GF-D8 (cell line): ENCODE results near the gene SOD2.
"Not testable (repeated sequence)": the region's sequence is repeated elsewhere in the genome, so short reads cannot be mapped to it uniquely, and the experiment has no call there.

Source experiments
- DNase-seq: peaks from one replicate; lab custom pipeline; 2025; lab: John Stamatoyannopoulos, UW

The SOD2 gene

DNA sequence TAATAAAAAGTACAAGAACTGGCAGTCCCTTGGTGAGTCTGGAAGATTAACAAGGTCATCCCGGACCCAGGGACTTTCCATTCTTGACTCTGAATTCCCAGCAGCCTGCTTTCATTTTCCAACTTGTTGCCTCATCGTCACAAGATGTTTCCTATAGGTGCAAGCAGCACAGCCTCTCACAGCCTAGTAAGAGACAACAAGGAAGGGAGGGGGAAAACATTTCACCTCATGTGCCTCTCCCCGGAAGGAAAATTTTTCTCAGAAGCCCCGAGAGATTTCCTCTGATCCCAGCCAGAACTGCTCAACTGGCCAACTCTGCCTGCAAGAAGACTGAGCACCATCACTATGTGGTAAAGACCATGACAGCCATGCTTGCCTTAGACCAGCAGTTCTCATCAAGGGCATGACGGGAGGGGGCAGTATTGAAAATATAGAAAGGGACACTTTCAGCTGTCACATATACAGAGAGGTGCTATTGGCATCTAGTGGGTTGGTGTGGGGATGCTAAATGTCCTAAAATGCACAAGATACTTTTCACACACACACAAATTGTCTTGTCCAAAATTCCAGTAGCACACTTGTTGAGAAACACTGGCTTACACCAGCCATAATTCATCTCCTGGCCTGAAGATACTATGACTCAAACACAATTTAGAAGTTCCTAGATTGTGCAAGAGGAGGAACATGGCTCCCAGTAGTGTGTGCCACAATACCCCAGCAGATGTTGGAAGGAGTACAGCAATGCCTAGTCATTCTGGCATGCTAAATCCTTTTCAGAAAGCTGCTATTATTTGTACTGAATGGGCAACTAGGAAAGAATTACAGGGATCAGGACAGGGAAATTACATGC is 23.4 kb upstream of the SOD2 start:
- peak; percentile 47 for DNase-seq

GRCh38 chr6:159715605-159716004 is 22.6 kb upstream of the SOD2 start:
- no peak for DNase-seq

- no peak for DNase-seq
These were observed 22.1 kb upstream of the SOD2 start for GRCh38 chr6:159715166-159715565.

GRCh38 chr6:159714404-159714803 is 21.4 kb upstream of the SOD2 start:
- no peak for DNase-seq

DNA sequence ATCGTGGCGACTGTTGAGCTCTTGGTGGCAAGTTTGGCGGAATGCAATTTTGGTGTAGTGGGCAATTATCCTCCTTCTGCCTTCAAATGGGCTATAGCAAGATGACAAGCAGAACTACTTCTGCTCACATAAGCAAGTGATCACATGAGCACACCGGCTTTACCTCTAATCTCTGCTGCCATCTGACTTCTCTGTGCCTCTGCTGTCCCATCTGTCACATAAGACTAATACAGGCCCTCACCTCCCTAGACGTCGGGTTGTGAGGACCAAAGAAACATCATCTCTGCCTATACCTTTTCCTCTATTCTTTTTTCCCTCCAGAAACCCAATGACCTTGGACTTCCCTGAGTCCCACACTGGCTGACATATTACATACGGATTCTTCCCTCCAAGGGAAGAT is 20.9 kb upstream of the SOD2 start:
- DNase-seq: no peak

DNA sequence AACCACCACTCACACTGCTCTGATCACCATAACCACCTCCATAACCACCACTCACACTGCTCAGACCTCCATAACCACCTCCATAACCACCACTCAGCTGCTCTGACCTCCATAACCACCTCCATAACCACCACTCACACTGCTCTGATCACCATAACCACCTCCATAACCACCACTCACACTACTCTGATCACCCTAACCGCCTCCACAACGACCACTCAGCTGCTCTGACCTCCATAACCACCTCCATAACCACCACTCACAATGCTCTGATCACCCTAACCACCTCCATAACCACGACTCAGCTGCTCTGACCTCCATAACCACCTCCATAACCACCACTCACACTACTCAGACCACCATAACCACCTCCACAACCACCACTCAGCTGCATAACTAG is 19.3 kb upstream of the SOD2 start:
- DNase-seq: not testable (repeated sequence)

- not testable (repeated sequence) for DNase-seq
These were observed 17.6 kb upstream of the SOD2 start for GRCh38 chr6:159710603-159711002.

GRCh38 chr6:159701413-159701999 is 8.5 kb upstream of the SOD2 start:
- DNase-seq: no peak

GRCh38 chr6:159700970-159701369 is 7.9 kb upstream of the SOD2 start:
- peak; percentile 17 for DNase-seq

DNA sequence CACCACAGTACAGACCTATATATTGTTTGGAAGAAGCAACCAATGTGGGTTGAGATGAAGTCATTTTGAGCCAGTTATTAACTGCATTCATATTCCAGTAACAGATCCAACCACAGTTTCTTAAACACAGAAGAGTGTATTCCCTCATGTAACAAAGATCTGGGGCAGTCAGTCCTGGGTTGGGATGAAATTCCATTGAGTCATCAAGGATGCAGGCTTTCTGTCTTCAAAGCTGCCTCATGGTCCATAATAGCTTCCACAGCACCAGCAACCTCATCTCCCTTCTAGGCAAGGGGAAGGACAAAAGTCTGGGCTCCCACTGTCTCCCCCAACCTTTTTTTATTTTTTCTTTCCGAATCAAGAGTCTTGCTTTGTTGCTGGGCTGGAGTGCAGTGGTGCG is 2.9 kb upstream of the SOD2 start:
- DNase-seq: no peak

DNA sequence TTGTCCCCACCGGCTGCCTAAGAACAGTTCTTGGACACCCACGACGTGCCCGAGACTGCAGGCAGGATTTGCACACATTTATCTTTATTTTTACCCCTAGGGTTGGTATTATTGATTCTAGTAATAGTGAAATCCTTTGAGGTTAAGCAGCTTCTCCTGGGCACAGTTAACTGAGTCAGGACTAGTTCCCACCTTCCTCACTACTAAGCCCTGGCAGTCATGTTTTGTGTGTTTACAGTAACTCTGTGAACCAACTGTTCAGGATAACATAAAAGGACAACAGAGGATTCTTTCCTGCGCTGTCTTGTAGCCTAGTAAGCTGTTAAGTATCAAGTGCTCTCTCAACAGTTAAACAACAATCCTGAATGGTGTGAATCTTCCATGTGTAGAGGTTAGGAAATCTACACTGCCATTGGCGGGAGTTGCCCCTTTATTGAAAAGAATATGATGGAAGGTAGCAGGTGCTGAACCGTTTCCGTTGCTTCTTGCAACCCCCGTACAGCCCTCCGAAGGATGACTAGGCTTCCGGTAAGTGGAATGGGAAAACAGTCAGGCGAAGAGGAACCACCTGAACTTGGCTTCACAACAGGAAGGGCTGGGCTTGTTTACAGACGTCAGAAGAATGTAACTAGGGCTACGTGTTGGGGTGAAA is 979 bp upstream of the SOD2 start:
- DNase-seq: no peak

- peak; percentile 18 for DNase-seq
These were observed 526 bp downstream of the SOD2 start for GRCh38 chr6:159692303-159693127.

DNA sequence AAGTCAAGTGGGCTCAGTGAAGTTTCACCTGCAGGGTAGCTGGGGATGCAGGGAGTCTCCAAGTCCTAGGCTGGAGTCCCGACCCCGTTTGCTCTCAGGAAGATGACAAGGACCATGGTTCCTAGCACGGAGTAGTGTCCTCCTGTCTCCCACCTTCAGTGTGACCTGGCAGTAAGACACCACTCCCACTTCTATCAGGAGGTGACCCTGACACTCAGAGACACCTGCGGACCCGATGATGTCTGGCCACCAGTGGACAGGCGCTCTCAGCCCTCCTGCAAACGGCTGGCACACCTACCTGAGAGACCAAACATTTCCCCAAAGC is 1.1 kb downstream of the SOD2 start:
- DNase-seq: no peak

DNA sequence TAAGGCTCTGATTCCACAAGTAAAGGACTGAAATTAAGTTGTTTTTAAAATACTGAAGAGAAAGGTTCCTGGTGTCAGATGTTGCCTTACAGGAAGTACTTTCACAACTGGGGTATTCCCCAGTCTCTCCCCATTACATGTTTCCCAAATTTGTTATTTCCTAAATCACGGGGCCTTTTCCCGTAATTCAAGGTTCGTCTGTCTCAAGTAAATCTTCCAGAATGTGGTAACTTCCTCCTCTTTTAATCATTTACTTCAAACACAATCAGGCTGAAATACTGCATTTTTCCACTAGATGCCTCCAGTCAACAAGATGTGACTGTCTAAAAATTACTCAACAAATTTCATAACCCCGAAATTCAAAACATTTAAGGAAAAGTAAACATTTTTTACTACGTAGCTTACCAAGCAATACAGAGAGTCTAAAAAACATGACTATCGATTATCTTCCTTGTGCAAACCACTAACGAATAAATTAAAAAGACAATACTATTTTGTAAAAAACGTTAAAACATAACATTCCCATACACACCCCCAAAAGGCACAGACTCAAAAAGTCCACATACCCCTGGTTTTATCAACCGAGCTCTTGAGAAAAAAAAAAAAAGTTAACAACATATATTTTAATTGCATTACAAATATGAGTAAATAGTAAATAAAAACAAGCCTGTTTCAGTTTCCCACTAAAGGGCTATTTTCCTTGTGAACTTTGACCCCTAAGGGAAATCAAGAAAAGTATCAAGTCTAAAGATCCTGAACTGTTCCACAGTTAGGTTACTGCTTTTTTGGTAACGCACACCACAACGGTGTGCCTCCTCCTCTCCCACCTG is 1.7 kb downstream of the SOD2 start:
- peak; percentile 72 for DNase-seq

GRCh38 chr6:159690135-159690534 is 2.9 kb downstream of the SOD2 start:
- not testable (repeated sequence) for DNase-seq

- DNase-seq: no peak
These were observed 4.0 kb downstream of the SOD2 start for GRCh38 chr6:159689001-159689400.

GRCh38 chr6:159688266-159688905 is 4.7 kb downstream of the SOD2 start:
- no peak for DNase-seq

DNA sequence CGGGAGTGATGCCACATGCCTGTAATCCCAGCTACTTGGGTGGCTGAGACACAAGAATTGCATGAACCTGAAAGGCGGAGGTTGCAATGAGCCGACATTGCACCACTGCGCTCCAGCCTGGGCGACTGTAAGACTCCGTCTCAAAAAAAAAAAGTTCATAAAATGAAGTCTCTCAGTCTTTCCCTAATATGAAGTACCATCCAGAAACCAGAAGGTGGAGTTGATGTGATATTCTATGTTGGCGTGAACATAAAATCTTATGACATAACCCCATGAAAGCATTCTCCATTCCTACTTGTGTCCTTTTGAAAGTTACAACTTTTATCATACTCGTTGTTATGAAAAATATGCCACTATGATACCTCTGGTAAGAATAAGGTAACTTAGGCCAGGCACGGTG is 5.7 kb downstream of the SOD2 start:
- DNase-seq: no peak

GRCh38 chr6:159686703-159687102 is 6.3 kb downstream of the SOD2 start:
- DNase-seq: no peak

GRCh38 chr6:159686040-159686439 is 7.0 kb downstream of the SOD2 start:
- DNase-seq: no peak

- no peak for DNase-seq
These were observed 9.1 kb downstream of the SOD2 start for GRCh38 chr6:159684013-159684304.
